Fibroblast of lung (primary cell): Measurements from ENCODE around the gene ASB4.

ENCODE experiments used
- CTCF ChIP-seq, 2 donors: IDR thresholded peaks in 1 of 2; conservative IDR thresholded peaks in 1 of 2; 1 replicate in 1 of 2; 2 replicates in 1 of 2; pipeline ENCODE4 v1.5.1; 2011 to 2012; ENCODE audit warnings: low read length in 2 of 2, control low read depth in 1 of 2, inconsistent platforms in 1 of 2, low read depth in 1 of 2, mild to moderate bottlenecking in 1 of 2
- EZH2 ChIP-seq: IDR thresholded peaks from 2 replicates; pipeline ENCODE4 v1.5.1; 2012; ENCODE audit warnings: low read length, control low read depth, mild to moderate bottlenecking; ENCODE audit errors: missing control alignments

GRCh38 chr7:95529701-95530100, 44.0 kb downstream of the ASB4 start:
- TF ChIP-seq CTCF (conservative IDR thresholded peaks at IDR 0.05 in 1 of 2, IDR thresholded peaks at IDR 0.05 in 1 of 2; ENCODE audit: low read depth in 1 of 2, low read length in 2 of 2) = no peak
- TF ChIP-seq EZH2 = no peak
